Stimulated activated CD8-positive, alpha-beta memory T cell treated with anti-CD3 and anti-CD28 coated beads, Interleukin-2, amount 100 ng/mL, for 1 hour (primary cell): ENCODE measurements around the gene PPP3R1.
A peak's percentile ranks its signal among the peaks of the same experiment; 100 is the strongest.

Source experiments
- DNase-seq, 2 donors: peaks; one replicate each; pipeline ENCODE4 v3.0.0-alpha.2; 2020; ENCODE audit warnings: low read depth in 2 of 2

The PPP3R1 gene

DNA sequence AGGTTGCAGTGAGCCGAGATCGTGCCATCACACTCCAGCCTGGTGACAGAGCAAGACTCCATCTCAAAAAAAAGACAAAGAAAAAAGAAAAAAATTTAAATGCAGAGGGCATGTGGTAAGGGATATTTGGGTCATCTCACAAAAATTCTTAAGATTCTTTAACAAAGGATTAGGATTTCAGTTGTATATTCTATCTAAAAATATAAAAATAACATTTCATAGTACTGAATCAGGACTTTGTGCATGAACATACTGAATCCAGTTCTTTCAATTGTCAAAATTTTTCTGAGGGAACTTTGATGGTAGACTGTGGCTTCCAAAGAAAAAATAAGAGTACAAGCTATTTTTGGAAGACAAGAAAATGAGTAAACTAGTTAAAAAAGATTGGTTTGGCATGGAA is 6.5 kb upstream of the PPP3R1 start:
- DNase-seq = no peak

DNA sequence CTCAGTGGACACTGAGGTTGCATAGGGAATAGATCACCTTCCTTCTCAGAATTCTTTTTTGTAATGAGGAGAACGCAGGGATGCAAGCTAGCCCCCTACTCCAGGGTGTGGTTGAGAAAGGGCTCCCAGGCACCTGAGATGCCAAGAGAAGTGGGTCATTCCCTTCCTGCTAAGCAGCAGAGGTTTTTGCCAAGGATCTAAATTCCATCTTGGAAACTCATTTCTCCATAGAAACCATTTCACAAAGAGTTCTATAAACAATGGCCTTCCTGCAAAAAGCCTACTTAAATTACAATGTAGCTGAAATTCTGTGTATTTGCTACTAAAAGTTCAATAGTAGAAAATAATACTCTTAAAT is 3.7 kb upstream of the PPP3R1 start:
- no peak for DNase-seq

DNA sequence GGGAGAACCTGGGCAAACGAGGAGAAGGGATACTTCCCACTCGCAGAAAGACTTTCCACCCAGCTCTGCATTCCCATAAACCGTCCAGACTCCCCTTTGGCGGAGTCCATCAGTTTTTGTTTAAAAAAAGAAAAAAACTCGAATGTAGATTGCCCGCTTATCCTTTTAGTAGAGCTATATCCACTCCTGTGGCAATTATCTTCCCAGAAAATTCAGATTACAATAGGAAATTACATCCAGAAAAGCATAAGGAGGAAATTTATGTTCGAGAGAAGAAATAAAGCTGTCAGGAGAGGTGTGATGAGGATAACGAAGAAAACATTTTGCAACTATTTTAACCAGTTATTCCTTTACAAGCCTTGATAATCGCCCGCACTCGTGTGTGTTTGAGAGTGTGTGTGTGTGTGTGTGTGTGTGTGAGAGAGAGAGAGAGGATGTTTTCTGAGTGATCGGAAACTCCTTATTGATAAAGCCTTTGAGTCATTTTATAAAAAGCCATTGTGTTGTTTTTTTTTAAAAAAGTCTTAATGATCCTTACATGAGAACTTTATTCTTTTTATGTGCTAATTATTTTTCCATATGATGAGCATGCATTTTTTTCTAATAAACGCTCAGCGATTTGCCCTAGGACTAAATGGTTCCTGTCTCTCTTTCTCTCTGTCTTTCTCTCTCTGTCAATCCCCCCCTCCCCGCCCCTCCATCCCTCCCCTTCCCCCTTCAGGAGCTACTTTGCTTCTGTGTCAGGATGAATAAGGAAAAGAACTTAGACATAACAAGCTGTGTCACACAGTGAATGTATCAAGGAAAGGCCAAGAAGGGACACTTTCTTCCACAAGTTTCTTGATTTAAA is 1.1 kb upstream of the PPP3R1 start:
- no peak for DNase-seq

DNA sequence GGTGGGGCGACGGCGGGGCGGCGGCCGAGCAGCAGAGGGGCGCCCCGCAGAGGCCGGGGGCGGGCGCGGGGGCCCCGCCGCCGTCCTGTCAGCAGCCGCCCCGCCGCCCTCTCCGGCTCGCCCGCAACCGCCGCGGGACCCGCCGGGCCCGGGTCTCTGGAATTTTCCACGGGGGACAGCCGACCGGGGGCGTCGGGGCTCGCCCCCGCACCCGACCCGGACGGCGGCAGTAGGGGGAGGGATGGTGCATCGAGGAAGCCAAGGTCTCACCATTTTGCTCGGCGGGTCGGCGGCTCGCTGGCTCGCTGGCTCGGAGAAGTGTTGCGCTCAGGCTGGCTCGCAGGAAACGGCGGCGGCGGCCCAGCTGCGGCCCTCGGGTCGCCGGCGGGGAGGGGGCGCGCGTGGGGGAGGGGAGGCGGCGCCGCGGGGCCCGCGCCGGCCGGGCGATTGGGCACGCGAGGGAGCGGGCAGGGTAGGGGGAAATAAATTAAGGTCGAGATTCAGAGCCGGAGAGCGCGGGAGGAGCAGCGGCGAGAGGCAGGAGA is 405 bp downstream of the PPP3R1 start:
- DNase-seq = peak; percentile 1 to 28

DNA sequence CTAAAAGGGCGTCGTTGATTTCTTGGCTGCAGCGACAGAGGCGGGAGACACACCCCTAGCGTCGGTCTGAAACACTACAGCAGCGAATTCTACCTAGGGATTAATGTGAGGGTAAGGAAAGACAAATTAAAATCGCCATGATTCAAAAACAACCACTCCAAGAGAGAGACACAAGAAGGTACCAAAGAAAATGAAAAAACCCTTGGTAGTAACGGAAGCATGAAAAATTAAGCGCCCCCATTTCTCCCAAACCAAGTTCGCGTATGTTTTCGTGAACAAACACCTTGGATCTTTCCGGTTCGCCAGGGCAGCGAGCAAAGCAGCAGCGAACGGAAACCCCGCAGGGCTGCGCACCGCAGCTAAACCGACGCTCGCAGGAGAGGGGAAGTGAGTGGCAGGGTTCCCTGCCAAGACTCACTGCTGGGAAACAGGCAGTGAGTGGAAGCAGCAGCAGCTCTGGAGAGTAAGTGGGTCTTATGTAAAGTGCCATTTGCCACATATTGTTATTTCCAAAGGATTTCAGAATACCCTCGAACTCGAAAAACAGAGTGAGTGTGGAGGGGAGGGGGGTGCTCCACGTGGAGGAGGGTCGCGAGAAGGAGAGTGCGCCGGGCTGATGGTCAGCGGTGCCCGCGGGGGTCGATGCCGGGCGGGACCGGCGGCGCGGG is 1.0 kb downstream of the PPP3R1 start:
- DNase-seq = peak; percentile 24 to 55

DNA sequence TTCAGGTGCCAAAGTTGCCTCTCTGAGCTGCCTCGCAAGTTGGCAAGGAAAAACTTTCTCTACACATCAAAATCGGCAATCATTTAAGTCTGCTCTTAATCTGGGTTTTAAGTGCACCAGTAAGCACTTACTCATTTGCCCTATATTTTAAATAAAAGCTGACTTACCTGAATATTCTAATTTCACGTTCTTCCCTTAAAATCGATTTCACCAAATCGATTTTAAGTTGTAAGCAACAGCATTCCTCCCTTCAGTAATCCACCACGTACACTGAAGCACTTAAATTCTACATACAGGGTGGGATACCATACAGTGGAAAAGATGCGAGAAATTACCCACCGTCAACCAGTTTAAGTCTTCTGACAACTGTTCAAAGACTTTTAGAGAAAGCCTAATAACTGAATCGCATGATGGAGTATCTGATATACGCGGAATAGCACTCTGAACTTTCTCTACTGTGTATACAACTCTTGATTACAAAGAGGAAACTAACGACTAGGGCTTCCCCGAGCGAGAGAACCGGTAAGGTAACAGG is 1.6 kb downstream of the PPP3R1 start:
- DNase-seq = no peak

DNA sequence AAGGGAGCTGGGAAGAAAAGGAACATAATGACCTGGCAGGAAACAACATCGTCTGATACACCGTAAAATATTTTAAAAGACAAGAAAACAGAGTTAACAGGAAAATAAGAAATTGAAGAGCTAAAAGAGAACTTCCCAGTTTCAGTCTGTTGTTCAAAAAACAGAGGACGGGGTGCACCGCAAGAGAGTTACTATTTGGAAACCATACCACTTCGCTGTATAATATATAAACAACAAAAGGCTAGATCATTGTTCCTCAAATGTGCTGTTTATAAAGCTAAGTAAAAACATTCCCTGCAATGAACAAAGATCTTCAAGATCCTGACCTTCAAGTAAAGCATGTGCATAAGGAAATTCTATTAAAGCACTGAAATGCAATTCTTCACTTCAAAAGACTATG is 2.1 kb downstream of the PPP3R1 start:
- DNase-seq = no peak

DNA sequence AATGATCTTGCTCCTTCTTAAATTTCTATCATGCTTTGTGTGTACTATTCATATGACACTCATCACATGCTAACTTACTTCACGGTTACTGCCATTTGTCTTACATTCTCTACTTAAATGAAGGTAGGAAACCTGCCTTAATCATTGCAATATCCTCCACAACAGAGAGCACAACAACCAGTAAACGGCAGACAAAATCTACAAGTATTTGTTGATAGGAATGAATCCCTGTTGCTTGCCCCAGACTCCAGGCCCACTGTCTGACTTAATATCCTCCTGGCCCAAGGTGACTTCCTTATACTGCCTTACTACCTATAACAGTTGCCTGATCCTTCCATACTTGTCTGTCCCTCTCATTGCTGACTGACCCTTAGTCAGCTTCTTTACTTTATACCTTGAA is 3.5 kb downstream of the PPP3R1 start:
- no peak for DNase-seq

DNA sequence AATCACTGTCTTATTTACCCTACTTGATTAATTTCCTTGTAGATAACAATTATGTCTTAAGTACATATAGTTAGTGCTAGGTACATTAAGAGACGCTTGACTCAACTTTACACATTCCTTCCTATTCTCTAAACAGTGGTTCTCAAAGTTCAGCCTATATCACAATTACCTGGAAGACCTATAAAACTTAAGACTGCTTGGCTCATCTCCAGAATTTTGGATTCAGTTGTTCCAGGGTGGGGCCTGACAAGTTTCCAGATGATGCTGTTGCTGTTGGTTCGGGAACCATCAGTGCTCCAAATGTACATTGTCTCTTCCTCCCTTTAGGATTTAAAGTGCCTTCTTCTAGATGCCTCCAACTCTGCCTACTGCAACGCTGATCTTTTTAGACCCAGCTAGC is 4.0 kb downstream of the PPP3R1 start:
- DNase-seq = no peak

DNA sequence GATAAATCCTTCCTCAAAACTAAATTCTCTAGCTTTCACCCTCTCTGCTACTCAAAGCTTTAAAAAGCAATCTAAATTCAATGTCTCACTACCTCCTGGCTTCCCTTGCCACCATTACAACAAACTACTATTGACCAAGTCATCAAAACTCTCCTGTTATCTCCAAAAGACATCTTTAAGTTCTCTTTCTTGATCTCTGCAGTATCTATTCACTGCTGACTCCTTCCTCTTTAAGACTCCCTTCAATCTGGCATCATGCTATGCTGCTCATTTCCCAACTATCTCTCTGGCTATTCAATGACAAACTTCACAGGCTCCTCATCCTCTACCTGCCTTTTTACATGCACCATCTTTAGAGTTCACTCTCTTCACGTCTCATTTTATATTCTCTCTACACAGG is 5.9 kb downstream of the PPP3R1 start:
- DNase-seq = no peak

DNA sequence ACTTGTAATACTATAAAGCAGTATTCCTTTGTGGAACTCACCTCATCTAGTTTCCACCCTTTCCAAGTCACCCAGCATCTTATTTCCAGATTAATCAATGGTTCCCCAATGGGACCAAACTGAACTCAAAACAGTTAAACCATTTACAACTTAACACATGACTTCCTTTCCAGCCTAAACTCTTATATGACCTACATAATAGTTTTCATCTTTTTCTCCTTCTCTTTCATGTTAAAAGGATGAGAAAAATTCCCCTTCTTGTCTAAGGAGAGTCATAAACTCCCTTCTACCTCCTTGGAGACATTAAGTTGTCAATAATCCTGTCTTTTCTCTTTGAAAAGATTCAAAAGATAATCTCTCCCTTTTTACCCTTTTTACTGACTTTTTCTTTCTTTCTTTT is 6.7 kb downstream of the PPP3R1 start:
- DNase-seq = no peak

DNA sequence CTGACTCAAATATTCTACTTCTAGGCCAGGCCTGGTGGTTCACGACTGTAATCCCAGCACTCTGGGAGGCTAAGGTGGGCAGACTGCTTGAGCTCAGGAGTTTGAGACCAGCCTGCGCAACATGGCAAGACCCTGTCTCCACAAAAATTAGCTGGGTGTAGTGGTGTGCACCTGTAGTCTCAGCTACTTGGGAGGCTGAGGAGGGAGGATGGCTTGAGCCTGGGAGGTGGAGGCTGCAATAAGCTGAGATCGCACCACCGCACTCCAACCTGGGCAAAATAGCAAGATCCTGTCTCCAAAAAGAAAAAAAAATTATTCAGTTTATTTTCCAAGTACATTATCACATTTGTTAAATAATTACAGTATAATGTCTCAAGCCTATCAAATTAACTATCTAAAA is 7.3 kb downstream of the PPP3R1 start:
- DNase-seq = no peak

DNA sequence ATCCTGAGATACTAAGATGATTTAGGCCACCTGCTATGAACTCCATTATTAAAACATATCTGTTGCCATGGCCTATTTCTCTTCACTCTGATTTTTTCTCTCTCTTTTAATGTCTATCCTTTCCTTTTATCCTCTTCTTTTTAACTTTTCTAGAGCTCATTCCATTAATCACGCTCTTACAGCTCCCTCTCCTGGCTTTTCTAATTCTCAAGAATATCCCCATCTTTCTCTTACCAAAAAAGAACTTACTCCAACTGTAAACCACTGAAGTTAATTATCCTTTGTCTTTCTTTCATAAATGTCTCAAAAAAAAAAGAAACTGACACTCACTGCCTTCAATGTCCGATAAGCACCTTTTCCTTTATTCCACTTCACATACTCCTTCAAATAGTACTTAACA is 7.9 kb downstream of the PPP3R1 start:
- no peak for DNase-seq

DNA sequence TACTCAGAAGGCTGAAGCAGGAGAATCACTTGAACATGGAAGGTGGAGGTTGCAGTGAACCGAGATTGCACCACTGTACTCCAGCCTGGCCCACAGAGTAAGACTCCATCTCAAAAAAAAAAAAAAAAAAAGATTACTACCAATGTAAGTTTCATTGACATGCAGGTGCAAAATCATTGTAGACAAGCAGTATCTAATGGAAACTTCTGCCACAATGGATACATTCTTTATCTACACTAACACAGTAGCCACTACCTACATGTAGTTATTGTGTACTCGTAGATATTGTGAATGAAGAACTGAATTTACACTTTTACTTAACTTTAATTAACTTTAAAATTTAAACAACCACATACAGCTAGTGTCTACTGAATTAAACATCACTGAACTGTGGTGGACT is 10.6 kb downstream of the PPP3R1 start:
- no peak for DNase-seq

DNA sequence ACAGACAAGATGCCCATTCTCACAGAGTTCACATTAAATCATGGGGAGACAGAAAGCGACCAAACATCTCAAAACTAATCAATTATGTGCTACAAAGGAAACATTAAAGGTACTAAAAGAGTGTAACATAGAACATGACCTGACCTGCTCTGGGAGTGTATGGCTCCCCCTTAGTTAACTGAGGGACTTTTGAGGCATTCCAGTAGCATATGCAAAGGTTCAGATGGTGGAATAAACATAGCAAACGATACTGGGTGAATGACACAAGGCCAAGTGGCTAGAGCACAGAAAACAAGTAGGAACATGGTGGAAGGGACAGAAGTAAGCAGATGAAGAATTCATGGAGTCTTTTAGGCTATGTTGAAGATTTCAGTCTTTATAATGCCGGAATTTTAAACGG is 11.9 kb downstream of the PPP3R1 start:
- DNase-seq = no peak

DNA sequence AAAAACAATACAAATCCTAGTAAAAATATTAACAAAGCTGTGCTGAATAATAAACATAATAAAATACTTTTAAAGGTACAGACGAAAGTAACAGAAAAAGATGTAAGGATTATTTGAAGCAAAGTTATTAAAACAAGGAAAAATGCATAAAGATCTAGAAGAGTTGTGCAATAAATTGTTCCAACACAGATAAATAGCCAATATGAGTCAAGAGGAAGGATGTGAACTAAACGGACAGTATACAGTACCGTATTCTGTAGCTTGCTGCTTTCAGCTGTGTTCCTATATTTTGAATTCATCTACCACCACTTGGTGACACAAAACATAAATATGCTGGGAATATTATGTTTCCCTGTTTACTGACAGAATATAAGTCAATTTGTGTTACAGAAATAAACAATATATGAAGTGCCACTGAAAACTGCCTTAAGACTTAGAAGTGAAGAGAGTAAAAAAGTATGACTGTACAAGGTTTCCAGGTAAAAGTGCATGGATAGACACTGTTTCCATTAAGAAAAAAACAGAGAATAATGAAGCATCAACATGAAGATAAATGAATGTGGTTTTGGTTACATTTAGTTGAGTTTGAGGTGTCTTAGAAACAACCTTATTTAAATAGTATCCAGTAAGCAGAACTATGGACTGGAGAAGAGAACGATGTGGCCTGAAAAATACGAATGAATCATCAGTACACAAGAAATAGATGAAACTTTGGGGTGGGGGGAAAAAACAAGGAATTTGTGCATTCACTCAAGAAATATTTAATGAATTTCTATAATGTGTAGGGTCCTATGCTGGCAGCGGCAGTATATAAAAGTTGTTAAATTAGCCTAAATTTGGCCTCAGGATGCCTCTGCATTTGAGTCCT is 13.1 kb downstream of the PPP3R1 start:
- DNase-seq = no peak

DNA sequence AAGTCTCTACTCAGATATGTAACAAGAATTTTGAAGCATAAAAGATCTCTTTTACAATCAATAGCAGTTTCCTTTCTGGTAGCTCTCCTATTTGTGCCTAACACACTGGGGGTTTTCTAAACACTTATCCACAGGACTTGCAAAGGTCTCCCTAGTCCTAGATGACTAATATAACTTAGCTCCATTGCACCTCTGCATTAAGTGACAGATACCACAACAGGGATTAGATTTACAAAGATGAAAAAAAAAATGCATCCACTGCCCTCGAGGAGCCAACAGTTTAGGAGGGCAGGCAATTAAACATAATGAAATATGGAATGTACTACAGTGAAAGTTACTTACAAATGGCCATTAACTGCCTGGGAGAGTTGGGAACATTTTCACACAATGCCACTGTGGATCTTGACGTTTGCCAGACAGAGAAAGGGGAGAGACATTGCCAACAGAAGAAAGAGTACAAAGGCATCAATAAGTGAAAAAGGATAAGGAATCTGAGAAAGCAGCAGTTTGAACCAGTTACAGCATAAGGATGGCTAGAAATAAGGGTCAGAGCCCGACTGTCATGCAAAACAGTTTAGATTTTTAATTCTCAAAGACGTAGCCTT is 14.3 kb downstream of the PPP3R1 start:
- DNase-seq = no peak

DNA sequence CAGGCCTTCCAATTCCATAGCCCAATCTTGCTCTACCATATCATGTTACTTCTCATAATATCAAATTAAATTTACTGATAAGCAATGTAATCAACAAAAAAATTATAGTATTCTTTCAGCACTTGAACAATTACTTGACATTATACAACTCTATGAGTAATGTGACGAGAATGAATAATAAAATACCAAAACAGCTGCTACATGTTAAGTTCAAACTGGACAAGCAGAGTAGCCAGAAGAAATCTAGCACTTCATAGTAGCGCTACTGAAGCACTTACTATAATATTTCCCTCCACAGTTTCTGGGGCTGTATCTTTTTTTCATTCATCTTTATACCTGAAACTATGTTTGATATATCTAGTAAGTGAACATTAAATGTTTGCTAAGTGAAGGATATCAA is 14.9 kb downstream of the PPP3R1 start:
- DNase-seq = no peak

DNA sequence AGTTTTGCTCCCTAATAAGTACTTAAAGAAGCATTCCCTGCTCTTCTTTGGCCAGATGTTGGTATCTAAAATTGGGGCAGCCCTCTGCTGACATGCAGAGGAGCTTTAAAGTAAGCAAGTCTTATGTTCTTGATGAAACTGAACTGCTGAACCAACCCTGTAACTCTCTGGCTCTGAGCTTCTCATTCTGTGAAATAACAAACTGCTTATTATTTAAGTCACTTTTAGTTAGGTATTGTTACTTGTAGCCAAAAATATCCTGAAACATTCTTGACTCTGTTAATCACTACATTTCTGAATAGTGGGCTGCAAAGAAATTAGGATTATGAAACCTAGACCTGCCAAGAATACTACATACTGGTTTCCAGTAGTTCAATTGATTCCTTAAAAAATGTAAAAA is 15.5 kb downstream of the PPP3R1 start:
- no peak for DNase-seq

DNA sequence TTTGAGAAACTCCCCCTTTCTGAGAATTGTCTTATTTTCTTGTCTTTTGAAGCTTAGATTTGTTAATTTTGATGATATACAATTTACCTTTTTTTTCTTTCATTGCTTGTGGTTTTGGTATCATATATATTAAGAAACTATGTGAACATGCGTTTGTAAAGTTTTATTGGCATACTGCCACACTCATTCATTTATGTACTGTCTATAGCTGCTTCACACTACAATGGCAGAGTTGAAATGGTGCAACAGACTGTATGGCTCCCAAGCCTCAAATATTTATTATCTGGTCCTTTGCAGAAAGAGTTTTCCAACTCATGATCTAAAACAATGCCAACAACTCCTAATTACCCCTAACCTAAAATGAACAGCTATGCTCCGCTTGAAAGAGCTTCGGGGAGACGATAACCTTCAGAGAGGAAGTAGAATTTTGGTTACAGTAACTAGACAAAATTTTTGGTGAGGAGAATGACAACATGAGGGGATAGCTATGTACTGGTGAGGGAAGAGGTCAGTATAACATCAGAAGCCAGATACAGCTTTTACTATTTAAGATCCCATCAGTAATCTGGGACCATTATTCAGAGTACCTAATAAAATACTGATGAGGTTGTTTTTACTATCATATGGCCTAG is 16.1 kb downstream of the PPP3R1 start:
- DNase-seq = no peak

DNA sequence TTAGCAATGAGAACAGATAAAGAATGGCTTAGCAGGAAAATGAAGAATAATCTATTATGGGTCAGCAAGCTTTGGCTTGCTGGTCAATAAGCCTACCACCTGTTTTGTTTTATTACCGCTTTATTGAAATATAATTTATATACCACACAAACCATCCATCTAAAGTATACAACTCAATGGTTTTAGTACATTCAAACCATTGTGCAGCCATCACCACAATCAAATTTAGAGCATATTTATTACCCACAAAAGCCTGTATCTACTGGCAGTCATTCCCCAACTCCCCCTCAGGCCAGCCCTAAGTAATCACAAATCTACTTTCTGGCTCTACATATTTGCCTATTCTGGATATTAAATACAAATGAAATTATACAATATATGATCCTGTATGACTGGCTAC is 17.2 kb downstream of the PPP3R1 start:
- DNase-seq = no peak
